Stimulated activated CD4-positive, alpha-beta T cell treated with anti-CD3 and anti-CD28 coated beads, TNF-alpha, amount 100 ng/mL, for 48 hours (primary cell): ENCODE data around the gene NPHP3.

Experiments
- DNase-seq, 3 donors: peaks; one replicate each; pipeline ENCODE4 v3.0.0-alpha.2; 2020; ENCODE audit warnings: low read depth in 3 of 3

Gene NPHP3

DNA sequence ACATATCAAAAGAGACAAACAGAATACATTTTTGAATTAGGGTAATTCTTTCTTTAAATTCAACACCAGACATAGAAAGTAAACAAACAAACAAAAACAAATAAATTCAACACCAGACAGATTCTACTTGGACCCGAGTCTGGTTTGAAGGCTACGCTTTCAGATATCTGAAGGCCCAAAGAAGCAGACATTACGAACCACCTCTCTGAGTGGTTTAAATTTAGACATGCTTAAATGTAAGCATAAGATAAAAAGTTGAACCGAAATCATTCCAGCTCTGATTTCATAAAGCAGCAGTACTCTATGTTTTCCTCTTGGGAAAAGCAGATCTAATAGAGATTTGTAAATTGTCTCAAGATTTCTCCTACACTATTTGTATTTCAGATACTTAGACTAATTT is 32.2 kb downstream of the NPHP3 start:
- DNase-seq, result no peak

DNA sequence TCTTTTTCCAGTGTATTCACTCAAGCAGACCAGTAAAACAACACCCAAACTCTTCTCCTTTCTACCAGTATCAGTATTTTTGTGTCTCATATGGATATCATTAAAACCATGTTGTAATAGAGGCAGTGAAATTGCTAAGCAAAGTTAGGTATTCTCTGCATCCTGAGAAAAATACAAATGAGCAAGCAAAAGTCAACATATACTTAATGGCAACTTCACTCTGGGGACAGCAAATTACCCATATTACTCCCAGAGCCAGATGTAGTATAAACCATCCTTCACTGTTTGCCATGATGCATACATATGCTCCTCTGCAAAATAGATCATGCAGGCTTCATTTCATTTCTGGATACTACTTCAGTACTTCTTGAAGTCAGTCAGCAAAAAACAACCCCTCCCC is 40.0 kb downstream of the NPHP3 start:
- no peak for DNase-seq

DNA sequence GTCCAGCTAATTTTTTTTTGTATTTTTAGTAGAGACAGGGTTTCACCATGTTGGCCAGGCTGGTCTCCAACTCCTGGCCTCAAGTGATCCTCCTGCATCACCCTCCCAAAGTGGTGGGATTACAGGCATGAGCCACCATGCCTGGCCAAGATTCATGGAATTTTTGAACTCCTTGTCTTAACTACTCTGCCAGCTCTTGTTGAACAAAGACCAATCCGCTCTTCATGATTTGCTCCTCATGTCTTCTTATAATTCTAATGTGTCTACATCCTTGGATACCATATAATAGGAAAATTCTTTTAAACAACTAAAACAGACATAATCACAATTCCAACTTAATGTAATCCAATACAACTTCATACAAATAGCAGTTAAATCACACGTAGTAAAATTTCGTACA is 40.8 kb downstream of the NPHP3 start:
- DNase-seq, result no peak

DNA sequence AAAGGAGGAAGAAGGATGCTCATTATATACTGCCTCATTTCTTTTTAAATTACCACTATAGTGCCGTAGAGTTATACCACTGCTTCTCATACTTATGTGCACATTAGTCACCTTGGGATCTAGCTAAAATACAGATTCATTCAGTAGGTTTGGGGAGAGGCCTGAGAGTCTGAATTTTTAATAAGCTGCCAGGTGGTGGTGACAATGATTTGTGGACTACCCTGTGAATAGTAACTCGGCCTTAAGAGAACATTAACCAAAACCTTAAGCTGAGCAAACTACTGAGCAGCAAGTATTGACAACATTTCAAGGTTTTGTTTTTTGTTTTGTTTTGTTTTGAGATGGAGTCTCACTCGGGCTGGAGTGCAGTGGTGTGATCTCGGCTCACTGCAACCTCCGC is 42.3 kb downstream of the NPHP3 start:
- no peak for DNase-seq

DNA sequence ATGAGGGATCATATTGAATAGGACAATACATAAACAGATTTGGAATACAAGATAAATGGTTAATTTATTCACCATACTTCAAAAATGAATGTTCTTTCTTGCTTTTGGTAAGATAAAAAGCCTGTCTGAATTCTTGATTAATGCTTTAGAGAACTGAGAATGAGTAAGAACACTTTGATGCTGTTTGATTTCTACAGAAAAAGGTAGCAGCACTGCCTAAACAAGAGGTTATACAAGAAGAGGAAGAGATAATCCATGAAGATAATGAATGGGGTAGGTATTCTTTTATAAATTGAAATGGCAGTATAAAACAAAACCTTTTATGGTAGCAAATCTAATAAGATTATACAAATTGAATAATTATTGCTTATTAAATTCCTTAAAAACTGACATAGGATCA is 46.8 kb downstream of the NPHP3 start:
- DNase-seq, result no peak

DNA sequence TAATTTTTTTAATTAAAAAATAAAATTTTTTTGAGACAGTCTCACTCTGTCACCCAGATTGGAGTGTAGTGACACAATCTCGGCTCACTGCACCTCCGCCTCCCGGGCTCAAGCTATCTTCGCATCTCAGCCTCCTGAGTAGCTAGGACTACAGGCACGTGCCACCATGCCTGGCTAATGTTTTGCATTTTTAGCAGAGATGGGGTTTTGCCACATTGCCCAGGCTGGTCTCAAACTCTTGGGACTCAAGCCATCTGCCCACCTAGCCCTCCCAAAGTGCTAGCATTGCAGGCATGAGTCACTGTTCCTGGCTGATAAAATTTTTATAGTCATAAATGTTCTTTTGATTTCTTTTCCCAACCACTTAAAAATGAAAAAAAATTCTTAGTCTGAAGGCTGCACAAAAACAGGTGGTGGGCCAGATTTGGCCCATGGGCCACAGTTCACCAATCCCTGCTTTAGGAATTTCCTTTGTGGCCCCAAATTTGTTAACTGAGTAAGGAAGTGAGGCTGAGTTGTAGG is 52.9 kb downstream of the NPHP3 start:
- DNase-seq, result no peak

DNA sequence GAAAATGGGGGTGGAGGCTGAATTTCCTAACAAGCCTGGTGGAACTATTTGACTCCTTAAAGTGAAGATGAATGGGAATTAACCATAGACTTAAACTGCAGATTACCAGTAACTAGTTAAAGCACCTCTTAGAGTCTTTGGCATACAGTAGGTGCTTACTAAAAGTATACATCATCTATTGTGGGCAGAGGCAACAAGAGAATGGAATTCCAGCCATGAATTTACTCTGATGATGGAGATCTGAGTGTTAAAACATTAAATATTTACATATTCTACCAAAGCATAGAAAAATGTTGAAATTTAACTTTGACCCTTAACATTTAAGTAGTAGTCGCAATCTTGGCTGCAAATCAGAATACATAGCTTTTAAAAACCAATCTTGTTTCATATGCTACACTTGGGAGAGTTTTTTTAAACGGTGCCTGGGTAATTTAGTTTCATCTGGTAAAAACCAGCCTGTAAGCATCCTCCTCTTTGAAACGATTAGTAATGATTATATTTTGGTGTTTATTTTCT is 56.9 kb downstream of the NPHP3 start:
- DNase-seq, result no peak

DNA sequence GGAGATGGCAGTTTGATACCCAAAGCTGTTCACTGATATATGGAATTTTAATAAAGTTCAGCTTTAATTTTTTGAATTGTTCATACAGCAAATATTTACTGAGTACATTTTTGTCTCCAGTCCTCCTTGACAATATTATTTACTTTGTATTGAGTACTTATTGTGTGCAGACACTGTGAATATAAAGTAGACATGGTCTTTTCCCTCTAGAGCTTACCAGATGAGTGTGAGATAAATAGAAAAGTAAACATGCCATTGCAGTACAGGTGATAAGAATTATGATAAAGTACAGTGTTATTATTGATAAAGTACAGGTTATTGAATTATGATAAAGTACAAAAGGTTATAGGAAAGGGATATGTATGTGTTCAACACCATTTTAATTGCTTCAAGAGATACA is 60.0 kb downstream of the NPHP3 start:
- DNase-seq, result no peak

DNA sequence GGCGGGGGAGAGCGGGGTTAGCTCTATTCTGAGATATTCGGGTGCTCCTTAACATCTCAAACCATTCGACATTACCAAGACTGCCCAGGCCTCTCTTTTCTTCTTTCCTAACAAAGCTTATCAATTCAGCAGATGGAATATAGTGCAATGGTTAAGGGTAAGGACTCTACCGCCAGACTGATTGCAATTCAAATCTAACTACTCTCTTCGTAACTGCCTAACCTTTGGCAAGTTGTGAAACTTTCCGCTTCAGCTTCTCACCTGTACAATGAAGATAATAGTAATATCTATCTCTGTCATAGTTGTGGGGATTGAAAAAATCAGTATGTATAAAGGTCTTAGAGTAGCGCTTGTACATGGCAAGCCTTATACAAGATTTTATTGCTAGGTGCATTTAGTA is 61.1 kb downstream of the NPHP3 start:
- no peak for DNase-seq

DNA sequence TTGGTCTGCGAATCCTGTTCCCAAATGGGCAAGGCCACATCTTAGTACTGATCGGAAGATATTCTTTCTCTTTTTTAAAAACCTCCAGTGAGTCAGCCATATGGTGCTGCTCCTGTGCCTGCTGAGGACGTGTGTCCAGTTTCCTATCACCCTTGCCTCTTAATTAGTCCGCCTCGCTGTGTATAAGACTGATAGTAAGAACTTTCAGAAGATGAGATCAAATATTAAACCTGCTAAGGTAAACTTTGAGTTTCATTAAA is 61.5 kb downstream of the NPHP3 start:
- DNase-seq, result no peak

DNA sequence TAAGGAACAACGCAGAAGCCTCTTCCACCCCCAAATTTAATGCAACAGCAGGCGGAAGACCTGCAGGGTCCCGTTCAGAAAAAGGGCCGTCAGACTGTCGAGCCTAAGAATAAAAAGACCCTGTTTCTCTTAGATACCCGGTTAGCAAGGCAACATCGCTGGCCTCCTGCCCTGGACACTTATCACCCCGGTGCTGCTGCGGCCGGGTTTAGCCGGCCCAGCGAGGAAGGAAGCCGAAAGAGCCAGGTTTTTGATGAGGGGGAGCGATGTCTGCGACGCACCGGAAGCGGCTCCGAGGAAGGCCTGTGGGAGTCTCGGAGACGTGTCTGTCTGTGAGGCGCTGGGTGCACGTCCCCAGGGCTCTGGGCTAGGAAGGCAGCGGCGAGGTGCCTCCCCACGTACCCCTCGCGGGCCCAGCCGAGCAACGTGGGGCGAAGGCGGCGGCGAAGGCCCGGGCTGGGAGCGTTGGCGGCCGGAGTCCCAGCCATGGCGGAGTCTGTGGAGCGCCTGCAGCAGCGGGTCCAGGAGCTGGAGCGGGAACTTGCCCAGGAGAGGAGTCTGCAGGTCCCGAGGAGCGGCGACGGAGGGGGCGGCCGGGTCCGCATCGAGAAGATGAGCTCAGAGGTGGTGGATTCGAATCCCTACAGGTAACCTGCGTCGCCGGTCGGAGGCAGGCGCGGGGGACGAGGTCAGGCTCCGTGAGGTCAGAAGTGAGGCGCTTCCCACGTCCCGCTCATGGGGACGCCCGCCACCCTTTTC is 62.0 kb downstream of the NPHP3 start, which contains the start of gene UBA5:
TSS of gene UBA5 (plus strand) at position 278 of the 759 bp plus-strand sequence. CDS start at position 487, 209 bp downstream.
- peak; percentile 35 to 59 (median 59) for DNase-seq

DNA sequence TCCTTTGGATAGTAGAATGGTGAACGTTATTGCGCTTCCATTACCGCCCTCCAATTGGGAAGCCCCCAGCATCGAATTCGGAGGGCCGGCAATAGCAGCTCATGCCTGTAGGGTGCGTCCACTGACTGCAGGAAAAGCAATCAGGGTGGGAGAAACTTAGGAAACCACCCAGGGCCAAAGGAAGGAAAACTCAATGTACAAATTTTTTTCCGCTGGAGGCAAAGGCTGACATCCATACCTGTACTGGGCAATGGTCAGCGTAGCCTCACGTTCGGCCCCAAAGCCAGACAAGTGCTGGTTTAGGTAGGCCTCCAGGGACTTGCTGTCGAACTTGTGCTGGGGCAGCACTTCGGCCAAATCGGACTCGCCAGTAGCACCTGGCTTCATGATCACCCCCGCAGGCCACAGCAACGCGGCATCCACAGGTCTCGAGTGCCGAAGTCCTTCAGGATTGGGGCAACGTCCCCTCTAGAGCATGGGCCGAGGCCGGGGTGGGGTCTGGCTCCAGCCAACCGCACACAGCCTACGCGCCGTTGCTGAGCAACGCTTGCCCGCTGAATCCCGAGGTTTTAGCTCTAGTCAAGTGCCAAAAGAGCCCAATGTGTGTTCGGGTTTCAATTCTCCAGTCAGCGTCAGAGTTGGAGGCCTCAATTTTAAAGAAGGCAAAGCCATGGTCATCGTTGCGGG is 62.7 kb downstream of the NPHP3 start, which contains the start of gene ACAD11:
TSS of gene ACAD11 (minus strand) at position 445 of the 687 bp plus-strand sequence. CDS start at position 387, 58 bp downstream.
- DNase-seq, result peak in 1 of 3 donors; percentile 15

DNA sequence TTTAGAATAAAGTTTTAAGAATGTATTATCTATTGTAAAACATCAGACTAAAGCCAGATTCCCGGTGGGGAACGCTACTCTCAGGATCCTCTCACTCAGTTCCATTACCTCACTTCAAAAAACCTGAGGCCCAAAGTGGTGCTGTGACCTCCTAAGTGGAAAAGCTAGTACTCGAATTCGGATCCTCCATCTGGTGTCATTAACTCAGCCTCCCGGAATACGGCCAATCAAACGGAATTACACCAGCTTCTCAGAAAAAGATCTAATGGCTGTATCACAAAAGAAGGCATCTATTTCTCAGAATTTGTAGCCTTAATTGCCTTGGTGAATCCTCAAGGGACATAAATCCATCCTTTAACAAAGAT is 63.2 kb downstream of the NPHP3 start:
- DNase-seq, result no peak

DNA sequence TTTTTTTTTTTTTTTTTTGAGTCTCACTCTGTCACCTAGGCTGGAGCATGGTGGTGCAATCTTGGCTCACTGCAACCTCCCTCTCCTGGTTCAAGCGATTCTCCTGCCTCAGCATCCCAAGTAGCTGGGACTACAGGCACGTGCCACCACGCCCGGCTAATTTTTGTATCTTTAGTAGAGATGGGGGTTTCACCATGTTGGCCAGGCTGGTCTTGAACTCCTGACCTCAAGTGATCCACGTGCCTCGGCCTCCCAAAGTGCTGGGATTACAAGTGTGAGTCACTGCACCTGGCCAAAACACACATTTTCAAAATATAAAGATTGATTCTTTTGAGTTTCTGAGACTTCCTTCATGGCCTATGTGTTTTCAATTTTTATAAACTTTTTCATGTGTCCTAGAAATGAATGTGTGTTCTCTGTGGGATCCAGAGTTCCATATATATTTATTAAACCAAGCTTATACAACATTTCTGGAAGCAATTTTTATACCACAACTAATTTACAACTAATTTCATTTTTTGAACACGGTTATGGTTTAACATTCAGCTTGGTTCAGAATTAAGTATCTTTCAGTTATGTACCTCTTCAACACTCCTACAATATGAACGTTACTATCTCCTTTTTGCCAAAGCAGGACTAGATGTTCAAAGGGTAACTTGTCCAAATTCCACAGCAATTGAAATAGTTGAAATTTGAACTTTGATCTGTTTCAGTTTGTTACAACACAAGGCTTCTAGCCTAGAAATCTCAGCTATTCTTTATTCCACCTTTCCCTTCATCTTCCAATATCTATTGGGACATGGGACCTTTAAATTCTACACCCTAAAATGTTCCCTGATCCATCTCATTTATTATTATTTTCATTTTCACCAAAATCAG is 64.1 kb downstream of the NPHP3 start:
- DNase-seq, result no peak

DNA sequence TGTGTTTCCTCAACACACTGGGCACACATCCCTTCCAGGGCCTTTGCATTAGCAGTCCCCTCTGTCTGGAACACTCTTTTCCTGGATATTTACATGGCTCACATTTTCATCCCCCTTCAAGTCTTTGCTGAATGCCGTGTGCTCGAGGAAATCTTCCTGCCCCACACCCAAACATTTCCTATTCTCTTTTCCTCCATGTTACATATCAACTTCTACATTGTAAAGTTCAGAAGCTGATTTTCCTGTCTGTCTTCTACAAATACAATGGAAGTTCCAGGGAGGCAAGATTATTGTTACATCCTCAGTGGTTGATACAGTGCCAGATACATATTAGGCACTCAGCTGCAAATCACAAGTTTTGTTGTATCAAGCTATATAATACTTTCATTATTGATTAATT is 66.7 kb downstream of the NPHP3 start:
- no peak for DNase-seq

DNA sequence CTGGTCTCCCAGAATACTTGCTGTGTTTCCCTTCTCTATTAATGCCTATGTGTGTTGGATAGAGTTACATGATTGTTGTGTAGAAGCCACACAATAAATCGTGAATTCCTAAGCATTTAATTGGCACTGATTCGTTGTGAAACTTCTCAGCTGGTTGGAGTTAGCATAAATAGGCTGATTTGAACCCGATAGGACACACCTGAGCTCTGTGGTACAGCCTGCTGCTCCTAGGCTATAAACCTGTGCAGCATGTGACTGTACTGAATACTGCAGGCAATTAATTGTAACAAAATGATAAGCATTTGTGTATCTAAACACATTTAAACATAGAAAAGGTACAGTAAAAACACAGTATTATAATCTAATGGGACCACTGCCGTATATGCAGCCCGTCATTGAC is 67.5 kb downstream of the NPHP3 start:
- no peak for DNase-seq

DNA sequence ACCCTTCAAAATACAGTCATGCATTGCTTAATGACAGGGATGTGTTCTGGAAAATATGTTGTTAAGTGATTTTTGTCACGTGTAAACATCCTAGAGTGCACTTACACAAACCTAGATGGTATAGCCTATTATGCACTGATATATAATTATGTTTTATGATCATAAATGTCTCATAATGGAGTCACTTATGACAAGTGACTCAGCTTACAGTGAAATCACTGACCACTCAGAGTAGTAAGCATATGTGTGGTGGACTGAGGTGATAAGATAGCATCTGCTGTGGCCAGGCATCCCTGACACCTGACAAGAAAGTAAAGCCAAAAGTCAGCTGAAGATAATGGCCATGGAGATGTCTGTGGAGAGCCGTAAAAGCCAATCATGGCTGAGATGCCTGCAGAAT is 68.0 kb downstream of the NPHP3 start:
- DNase-seq, result no peak

DNA sequence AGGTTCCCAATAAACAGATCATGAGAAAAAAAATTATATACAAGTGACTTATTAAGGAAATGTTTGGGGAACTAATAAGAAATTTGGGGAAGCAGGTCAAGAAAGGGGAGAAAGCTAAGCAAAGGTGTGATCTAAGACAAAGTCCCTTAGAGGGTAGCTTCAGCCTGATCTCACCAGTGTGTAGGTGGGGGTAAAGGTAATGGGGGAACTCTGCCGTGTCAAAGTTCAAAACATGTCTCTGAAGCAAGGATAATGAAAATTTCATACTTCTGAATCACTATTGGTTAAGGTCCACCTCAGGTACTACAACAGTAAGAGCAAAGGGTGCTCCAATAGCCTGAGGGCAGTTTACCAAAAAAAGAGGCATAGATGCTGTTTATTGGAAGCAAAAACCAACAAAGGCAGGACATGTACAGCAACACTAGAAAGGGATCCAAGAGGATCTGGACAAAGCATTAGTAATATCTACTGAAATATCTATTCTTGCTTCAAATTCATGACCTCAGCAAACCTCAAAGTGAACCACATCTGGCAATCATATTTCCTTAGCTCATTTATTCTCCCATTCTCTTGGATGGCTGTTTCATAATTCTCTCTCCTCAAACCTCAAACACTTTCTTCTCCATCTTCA is 69.5 kb downstream of the NPHP3 start:
- no peak for DNase-seq

DNA sequence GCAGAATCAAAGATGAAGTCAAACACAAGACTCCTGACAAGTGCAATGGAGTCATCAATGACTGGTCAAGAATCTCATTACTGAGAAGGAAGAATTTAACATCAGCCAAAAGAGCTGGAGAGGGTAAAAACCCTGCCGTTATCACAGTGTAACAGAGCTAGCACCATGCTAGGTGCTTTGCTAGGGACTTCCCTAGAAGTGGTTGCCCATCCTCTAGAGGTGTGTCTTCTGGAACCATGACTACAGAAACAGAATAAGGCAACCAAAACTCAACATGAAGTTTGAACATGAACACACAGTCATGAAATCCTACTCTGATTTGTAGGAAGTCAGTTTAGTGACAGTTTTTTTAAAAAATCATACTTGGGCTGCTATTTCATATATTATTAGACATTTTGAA is 72.1 kb downstream of the NPHP3 start:
- no peak for DNase-seq

DNA sequence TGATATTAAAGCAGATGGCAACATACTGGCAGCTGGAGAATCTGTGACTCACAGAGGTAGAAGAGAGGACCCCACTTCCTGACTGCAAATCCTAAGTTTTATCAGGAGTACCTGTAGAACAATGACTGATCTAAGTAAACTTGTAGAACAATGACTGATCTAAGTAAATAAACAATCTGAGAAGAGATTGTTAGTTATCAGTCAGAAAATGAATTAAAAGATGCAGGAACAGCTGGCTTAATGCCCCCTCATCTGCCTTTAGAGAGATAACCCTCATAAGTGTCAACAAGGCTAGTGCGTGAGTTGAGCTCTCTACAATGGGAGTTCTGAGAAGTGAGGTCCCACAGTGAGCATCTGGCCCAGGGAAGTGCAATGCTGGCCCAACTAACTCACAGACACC is 77.2 kb downstream of the NPHP3 start:
- no peak for DNase-seq

DNA sequence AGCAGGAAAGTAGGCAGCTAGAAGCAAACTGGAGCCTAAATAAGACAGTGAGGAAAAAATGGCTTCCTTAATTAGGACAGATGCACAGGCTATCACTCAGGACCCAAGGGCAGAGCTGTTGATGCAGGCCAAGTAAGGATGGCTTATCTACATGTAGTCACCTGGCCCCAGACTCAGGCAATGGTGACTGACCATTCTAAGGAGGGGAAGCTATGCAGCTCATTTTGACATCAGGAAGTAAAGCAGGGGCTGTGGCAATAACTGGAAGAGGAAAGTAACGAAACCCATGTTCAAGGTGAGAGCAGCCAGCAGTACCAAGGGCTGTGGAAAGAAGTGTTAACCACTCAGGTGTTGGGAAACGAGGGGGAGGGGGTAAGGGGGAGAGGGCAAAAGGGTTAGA is 78.8 kb downstream of the NPHP3 start:
- DNase-seq, result no peak

DNA sequence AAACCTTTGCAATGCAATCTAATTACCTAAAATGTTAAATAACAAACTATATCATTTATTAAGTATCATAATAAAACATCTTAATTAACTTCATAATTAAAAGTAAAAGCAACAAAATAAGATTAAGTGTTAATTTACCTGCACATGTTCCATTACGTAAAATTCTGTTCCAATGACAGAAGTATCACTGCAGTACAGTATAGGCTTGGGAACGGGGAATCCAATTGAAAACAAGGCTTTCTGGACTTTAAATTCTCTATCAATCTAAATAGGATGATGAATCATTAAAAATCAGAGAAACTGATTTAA is 79.7 kb downstream of the NPHP3 start:
- no peak for DNase-seq
